ENCODE results near the gene PSRC1.
A peak's percentile ranks its signal among the peaks of the same experiment; 100 is the strongest.

PSRC1 gene

DNA sequence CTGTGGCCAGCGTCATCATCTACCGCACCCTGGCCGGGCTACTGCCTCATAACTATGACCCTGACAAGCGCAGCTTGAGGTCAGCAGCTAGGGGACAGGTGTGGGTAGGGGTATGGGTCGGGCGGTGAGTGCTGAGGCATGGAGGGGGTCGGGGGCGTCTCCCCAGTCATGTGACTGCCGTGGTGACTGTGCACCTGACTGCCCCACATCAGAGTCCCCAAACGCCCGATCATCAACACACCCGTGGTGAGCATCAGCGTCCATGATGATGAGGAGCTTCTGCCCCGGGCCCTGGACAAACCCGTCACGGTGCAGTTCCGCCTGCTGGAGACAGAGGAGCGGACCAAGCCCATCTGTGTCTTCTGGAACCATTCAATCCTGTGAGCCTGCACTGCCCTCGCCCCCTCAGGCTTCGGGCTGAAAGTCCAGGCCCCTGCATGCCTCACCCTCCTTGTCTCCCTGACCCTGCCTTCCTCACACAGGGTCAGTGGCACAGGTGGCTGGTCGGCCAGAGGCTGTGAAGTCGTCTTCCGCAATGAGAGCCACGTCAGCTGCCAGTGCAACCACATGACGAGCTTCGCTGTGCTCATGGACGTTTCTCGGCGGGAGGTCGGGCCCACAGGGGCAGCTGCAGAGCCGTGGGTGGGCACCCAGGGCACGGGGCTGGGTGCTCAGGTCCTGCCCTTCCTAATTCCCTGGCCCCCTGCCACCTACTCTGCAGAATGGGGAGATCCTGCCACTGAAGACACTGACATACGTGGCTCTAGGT, 13.5 kb downstream of the PSRC1 start:
- Mint-ChIP-seq H3K9me3 (no peaks in the 10 kb centered on the region), H3K27ac (no peak overlapping the region), H3K36me3 (peaks cover 2% of the 10 kb centered on the region), H3K27me3 (no peaks in the 10 kb centered on the region), H3K4me1 (peaks cover 5% of the 10 kb centered on the region), H3K4me3 (no peak overlapping the region)

DNA sequence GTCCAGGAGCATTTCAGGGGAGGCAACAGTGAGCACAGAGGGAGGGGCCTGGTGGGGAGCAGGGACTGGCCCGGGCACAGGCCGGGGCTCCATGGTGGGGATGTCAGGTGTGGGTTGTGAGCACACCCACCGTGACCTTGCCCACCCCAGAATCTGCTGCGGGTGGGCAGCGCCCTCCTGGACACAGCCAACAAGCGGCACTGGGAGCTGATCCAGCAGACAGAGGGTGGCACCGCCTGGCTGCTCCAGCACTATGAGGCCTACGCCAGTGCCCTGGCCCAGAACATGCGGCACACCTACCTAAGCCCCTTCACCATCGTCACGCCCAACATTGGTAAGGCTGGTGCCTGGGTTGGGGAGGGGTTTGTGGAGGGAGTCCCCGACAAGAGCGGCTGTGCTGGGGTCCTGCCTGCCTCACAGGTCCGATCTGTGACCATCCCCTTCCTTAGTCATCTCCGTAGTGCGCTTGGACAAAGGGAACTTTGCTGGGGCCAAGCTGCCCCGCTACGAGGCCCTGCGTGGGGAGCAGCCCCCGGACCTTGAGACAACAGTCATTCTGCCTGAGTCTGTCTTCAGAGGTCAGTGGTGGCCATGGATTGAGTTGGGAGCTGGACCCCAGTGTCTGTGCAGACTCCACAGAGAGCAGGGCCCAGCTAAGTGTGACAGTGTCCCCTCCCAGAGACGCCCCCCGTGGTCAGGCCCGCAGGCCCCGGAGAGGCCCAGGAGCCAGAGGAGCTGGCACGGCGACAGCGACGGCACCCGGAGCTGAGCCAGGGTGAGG, 14.3 kb downstream of the PSRC1 start:
- no peaks in the 10 kb centered on the region for H3K27me3 Mint-ChIP-seq
- H3K4me3 Mint-ChIP-seq, result no peak overlapping the region
- H3K4me1 Mint-ChIP-seq, result peaks cover 1% of the 10 kb centered on the region
- peaks cover 2% of the 10 kb centered on the region for H3K36me3 Mint-ChIP-seq
- peak overlapping the region; percentile 19 for H3K27ac Mint-ChIP-seq
- no peaks in the 10 kb centered on the region for H3K9me3 Mint-ChIP-seq

- Mint-ChIP-seq H3K4me3 (no peak overlapping the region), H3K27me3 (no peaks in the 10 kb centered on the region), H3K36me3 (peaks cover 2% of the 10 kb centered on the region), H3K27ac (peak overlapping the region; percentile 19), H3K4me1 (peaks cover 4% of the 10 kb centered on the region), H3K9me3 (no peaks in the 10 kb centered on the region)
Observed at GRCh38 chr1:109267743-109268300, 15.1 kb downstream of the PSRC1 start.

- Mint-ChIP-seq H3K36me3 (peaks cover 2% of the 10 kb centered on the region), H3K27me3 (no peaks in the 10 kb centered on the region), H3K9me3 (no peaks in the 10 kb centered on the region), H3K27ac (no peak overlapping the region), H3K4me1 (peaks cover 4% of the 10 kb centered on the region), H3K4me3 (no peak overlapping the region)
Observed at GRCh38 chr1:109266965-109267364, 16.0 kb downstream of the PSRC1 start.

DNA sequence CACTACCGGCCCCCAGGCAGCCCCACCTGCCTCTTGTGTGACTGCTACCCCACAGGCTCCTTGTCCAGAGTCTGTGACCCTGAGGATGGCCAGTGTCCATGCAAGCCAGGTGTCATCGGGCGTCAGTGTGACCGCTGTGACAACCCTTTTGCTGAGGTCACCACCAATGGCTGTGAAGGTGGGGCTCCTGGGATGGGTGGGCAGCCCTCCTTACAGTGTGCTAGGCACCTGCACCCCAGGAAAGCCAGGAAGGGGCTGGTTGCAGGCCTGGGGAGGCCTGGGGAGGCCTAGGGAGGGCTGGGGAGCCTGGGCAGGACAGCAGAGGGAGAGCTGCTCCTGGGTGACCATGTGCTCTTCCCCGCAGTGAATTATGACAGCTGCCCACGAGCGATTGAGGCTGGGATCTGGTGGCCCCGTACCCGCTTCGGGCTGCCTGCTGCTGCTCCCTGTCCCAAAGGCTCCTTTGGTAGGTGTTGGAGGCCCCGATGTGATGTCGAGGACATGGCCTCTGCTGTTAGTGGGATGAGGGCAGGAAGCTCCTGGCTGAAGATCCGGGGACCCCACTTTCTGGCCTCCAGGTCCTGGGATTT, 17.1 kb downstream of the PSRC1 start:
- no peaks in the 10 kb centered on the region for H3K27me3 Mint-ChIP-seq
- H3K4me1 Mint-ChIP-seq, result peaks cover 4% of the 10 kb centered on the region
- no peak overlapping the region for H3K27ac Mint-ChIP-seq
- no peak overlapping the region for H3K4me3 Mint-ChIP-seq
- no peaks in the 10 kb centered on the region for H3K9me3 Mint-ChIP-seq
- peaks cover 2% of the 10 kb centered on the region for H3K36me3 Mint-ChIP-seq

- Mint-ChIP-seq H3K27ac (no peak overlapping the region), H3K4me3 (no peak overlapping the region), H3K36me3 (peaks cover 2% of the 10 kb centered on the region), H3K4me1 (peaks cover 4% of the 10 kb centered on the region), H3K27me3 (no peaks in the 10 kb centered on the region), H3K9me3 (no peaks in the 10 kb centered on the region)
Observed at GRCh38 chr1:109265016-109265415, 17.9 kb downstream of the PSRC1 start.

DNA sequence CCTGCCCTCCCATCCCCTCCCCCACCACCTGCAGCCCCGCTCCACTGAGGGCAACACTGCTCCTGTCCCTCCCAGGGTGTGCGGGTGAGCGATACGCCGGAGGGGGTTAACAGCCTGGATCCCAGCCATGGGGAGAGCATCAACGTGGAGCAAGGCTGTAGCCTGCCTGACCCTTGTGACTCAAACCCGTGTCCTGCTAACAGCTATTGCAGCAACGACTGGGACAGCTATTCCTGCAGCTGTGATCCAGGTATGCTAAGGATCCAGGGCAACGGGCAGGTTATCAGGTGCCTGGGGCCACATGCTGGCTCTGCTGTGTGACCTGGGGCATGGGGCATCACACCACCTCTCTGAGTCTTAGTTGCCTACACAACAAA, 18.6 kb downstream of the PSRC1 start:
- no peak overlapping the region for H3K27ac Mint-ChIP-seq
- no peak overlapping the region for H3K4me3 Mint-ChIP-seq
- no peaks in the 10 kb centered on the region for H3K27me3 Mint-ChIP-seq
- H3K4me1 Mint-ChIP-seq, result peaks cover 4% of the 10 kb centered on the region
- H3K9me3 Mint-ChIP-seq, result no peaks in the 10 kb centered on the region
- H3K36me3 Mint-ChIP-seq, result no peaks in the 10 kb centered on the region

GRCh38 chr1:109263597-109264378, 19.2 kb downstream of the PSRC1 start:
- H3K4me3 Mint-ChIP-seq, result no peak overlapping the region
- no peaks in the 10 kb centered on the region for H3K9me3 Mint-ChIP-seq
- no peaks in the 10 kb centered on the region for H3K36me3 Mint-ChIP-seq
- H3K27ac Mint-ChIP-seq, result peak overlapping the region; percentile 84
- no peaks in the 10 kb centered on the region for H3K27me3 Mint-ChIP-seq
- peaks cover 4% of the 10 kb centered on the region for H3K4me1 Mint-ChIP-seq

DNA sequence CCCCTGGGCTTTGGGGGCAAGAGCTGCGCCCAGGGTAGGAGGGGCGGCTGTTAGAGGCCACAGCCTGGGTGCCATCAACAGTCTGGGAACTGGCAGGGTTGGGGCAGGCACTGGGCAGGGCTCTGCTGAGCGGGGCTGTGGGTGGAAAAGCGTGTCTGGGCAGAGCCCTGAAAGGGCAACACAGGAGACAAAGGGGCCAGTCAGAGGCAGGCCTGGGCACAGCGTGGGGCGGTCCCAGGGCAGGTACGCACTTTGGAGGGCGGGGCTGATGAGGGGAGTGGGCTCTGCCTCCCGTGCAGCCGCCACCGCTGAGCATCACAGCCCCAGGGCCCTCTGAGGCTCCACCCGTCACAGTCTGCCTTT, 19.7 kb downstream of the PSRC1 start:
- Mint-ChIP-seq H3K27ac (peak overlapping the region; percentile 84), H3K36me3 (no peaks in the 10 kb centered on the region), H3K9me3 (no peaks in the 10 kb centered on the region), H3K4me3 (no peak overlapping the region), H3K27me3 (no peaks in the 10 kb centered on the region), H3K4me1 (peaks cover 4% of the 10 kb centered on the region)

GRCh38 chr1:109262231-109263055, 20.5 kb downstream of the PSRC1 start:
- Mint-ChIP-seq H3K4me1 (peaks cover 4% of the 10 kb centered on the region), H3K9me3 (no peaks in the 10 kb centered on the region), H3K4me3 (no peak overlapping the region), H3K27me3 (no peaks in the 10 kb centered on the region), H3K36me3 (no peaks in the 10 kb centered on the region), H3K27ac (no peak overlapping the region)

- Mint-ChIP-seq H3K36me3 (no peaks in the 10 kb centered on the region), H3K4me3 (no peak overlapping the region), H3K9me3 (no peaks in the 10 kb centered on the region), H3K4me1 (peaks cover 4% of the 10 kb centered on the region), H3K27ac (no peak overlapping the region), H3K27me3 (no peaks in the 10 kb centered on the region)
Observed at GRCh38 chr1:109261578-109261977, 21.4 kb downstream of the PSRC1 start.

DNA sequence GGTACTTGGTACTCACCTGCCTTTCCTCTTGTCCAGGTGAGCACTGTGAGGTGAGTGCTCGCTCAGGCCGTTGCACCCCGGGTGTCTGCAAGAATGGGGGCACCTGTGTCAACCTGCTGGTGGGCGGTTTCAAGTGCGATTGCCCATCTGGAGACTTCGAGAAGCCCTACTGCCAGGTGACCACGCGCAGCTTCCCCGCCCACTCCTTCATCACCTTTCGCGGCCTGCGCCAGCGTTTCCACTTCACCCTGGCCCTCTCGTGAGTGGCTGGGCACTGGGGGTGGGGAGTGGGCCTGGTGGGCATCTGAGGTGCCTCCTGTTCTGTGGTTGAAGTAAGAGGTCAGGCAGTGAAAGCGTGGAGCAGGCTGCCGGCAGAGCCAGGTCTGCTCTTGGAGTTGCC, 21.9 kb downstream of the PSRC1 start:
- H3K27ac Mint-ChIP-seq, result no peak overlapping the region
- no peaks in the 10 kb centered on the region for H3K9me3 Mint-ChIP-seq

GRCh38 chr1:109259674-109260557, 23.0 kb downstream of the PSRC1 start:
- Mint-ChIP-seq H3K4me1 (peaks cover 8% of the 10 kb centered on the region), H3K27me3 (no peaks in the 10 kb centered on the region), H3K9me3 (no peaks in the 10 kb centered on the region), H3K27ac (peak overlapping the region; percentile 12), H3K36me3 (peaks cover 1% of the 10 kb centered on the region), H3K4me3 (no peak overlapping the region)

More for the DNA sequence above, 21.9 kb downstream of the PSRC1 start:
- Mint-ChIP-seq H3K4me1 (peaks cover 6% of the 10 kb centered on the region), H3K36me3 (peaks cover 1% of the 10 kb centered on the region), H3K27me3 (no peaks in the 10 kb centered on the region), H3K4me3 (no peak overlapping the region)
